Anterior cingulate cortex (tissue), 58 donors: ENCODE data around the gene NELL1.

ENCODE experiments used
- DNase-seq, 58 donors: peaks; one replicate each; lab custom pipeline; 2025; lab: John Stamatoyannopoulos, UW

The NELL1 gene

GRCh38 chr11:20661850-20662249 is 7.5 kb upstream of the NELL1 start:
- DNase-seq = no peak

- no peak for DNase-seq
These were observed 1.1 kb upstream of the NELL1 start for GRCh38 chr11:20668131-20668809.

- DNase-seq = peak in 3 of 58 donors; percentile 10 to 44 (median 43)
These were observed 666 bp downstream of the NELL1 start for GRCh38 chr11:20669820-20670684.

- DNase-seq = peak in 1 of 58 donors; percentile 18
These were observed 1.6 kb downstream of the NELL1 start for GRCh38 chr11:20670932-20671403.

GRCh38 chr11:20671856-20672546 is 2.6 kb downstream of the NELL1 start:
- DNase-seq = peak in 4 of 58 donors; percentile 17 to 44 (median 19)

- DNase-seq = no peak
These were observed 3.2 kb downstream of the NELL1 start for GRCh38 chr11:20672575-20672974.

- no peak for DNase-seq
These were observed 7.3 kb downstream of the NELL1 start for GRCh38 chr11:20676658-20677057.

- no peak for DNase-seq
These were observed 19.4 kb downstream of the NELL1 start for GRCh38 chr11:20688761-20689160.

GRCh38 chr11:20707876-20708275 is 38.5 kb downstream of the NELL1 start:
- no peak for DNase-seq

GRCh38 chr11:20712912-20713311 is 43.5 kb downstream of the NELL1 start:
- DNase-seq = no peak

- no peak for DNase-seq
These were observed 46.1 kb downstream of the NELL1 start for GRCh38 chr11:20715464-20715863.

GRCh38 chr11:20715931-20716330 is 46.5 kb downstream of the NELL1 start:
- no peak for DNase-seq

- DNase-seq = no peak
These were observed 50.4 kb downstream of the NELL1 start for GRCh38 chr11:20719821-20720220.

GRCh38 chr11:20723366-20723765 is 54.0 kb downstream of the NELL1 start:
- DNase-seq = no peak

GRCh38 chr11:20729597-20730105 is 60.3 kb downstream of the NELL1 start:
- no peak for DNase-seq

GRCh38 chr11:20731676-20732215 is 62.4 kb downstream of the NELL1 start:
- no peak for DNase-seq

- no peak for DNase-seq
These were observed 69.7 kb downstream of the NELL1 start for GRCh38 chr11:20739107-20739506.

GRCh38 chr11:20739577-20739976 is 70.2 kb downstream of the NELL1 start:
- DNase-seq = no peak

- no peak for DNase-seq
These were observed 85.5 kb downstream of the NELL1 start for GRCh38 chr11:20754933-20755332.

GRCh38 chr11:20759541-20759940 is 90.2 kb downstream of the NELL1 start:
- no peak for DNase-seq

- DNase-seq = no peak
These were observed 91.4 kb downstream of the NELL1 start for GRCh38 chr11:20760811-20761210.
